Measurements from ENCODE around the gene LATS1.

GRCh38 chr6:149642829-149643580 lies 74.9 kb downstream of the LATS1 start:
- no peak for TF ChIP-seq CTCF (IDR thresholded peaks at IDR 0.05)
- no peak for TF ChIP-seq EP300 (IDR thresholded peaks at IDR 0.05)
- TF ChIP-seq POLR2A (IDR thresholded peaks at IDR 0.05): no peak
